Neural cell (in vitro differentiated cells): ENCODE measurements around the gene NTF3. TPM values are rescaled to one million over a fixed set of nuclear protein-coding genes. Genes with fewer than 3 reads are reported as not detected.

Source experiments
- H2AFZ ChIP-seq: fragments of 200-600, 300-800 bp; sonication (generic), shearing (Covaris generic); 2 replicates; pipeline ENCODE4 v1.6.0; 2014; ENCODE audit warnings: low read depth, mild to moderate bottlenecking, antibody characterized with exemption, low read length, moderate library complexity
- H3F3A ChIP-seq: fragments of 200-600 bp; shearing (Covaris generic); 2 replicates; pipeline ENCODE4 v1.6.1; 2016; ENCODE audit warnings: mild to moderate bottlenecking, moderate library complexity, mixed read lengths, antibody characterized with exemption, low read length; ENCODE audit not compliant: insufficient read depth, poor library complexity, severe bottlenecking
- H3K27ac ChIP-seq: fragments of 200-600, 300-800 bp; sonication (generic), shearing (Covaris generic); 2 replicates; pipeline ENCODE4 v1.5.1; 2014; ENCODE audit warnings: mild to moderate bottlenecking, low read length, moderate library complexity
- H3K27me3 ChIP-seq: fragments of 300-800, 200-600 bp; sonication (generic), shearing (Covaris generic); 2 replicates; pipeline ENCODE4 v1.6.0; 2014; ENCODE audit warnings: mild to moderate bottlenecking, low read depth, low read length, moderate library complexity; ENCODE audit not compliant: insufficient read depth
- H3K36me3 ChIP-seq: fragments of 300-800, 200-600 bp; sonication (generic), shearing (Covaris generic); 2 replicates; pipeline ENCODE4 v1.5.1; 2014; ENCODE audit warnings: mild to moderate bottlenecking, antibody characterized with exemption, low read length, moderate library complexity; ENCODE audit not compliant: insufficient read depth
- H3K4me2 ChIP-seq: fragments of 300-800, 200-600 bp; sonication (generic), shearing (Covaris generic); 2 replicates; pipeline ENCODE4 v1.6.0; 2014; ENCODE audit warnings: mild to moderate bottlenecking, low read length
- H3K4me3 ChIP-seq: fragments of 300-800, 200-600 bp; sonication (generic), shearing (Covaris generic); 2 replicates; pipeline ENCODE4 v1.5.1; 2014; ENCODE audit warnings: mild to moderate bottlenecking, low read length, moderate library complexity
- H3K79me2 ChIP-seq: fragments of 200-600 bp; shearing (Covaris generic); replicated peaks from 2 replicates; pipeline ENCODE4 v1.6.0; 2014; ENCODE audit warnings: mild to moderate bottlenecking, low read length, moderate library complexity; ENCODE audit not compliant: insufficient read depth
- H3K9ac ChIP-seq: fragments of 300-800, 200-600 bp; sonication (generic), shearing (Covaris generic); 2 replicates; pipeline ENCODE4 v1.6.1; 2016; ENCODE audit warnings: mild to moderate bottlenecking, low read length, mixed read lengths
- H3K9me2 ChIP-seq: fragments of 200-600 bp; shearing (Covaris generic); 2 replicates; pipeline ENCODE4 v1.6.1; 2016; ENCODE audit warnings: mild to moderate bottlenecking, low read length, mixed read lengths; ENCODE audit not compliant: insufficient read depth
- H3K9me3 ChIP-seq: fragments of 200-600, 300-800 bp; sonication (generic), shearing (Covaris generic); 2 replicates; pipeline ENCODE4 v1.6.1; 2016; ENCODE audit warnings: mild to moderate bottlenecking, mixed run types, low read length, moderate library complexity, mixed read lengths
- H4K20me1 ChIP-seq: fragments of 200-600 bp; shearing (Covaris generic); 2 replicates; pipeline ENCODE4 v1.6.1; 2016; ENCODE audit warnings: mild to moderate bottlenecking, mixed run types; ENCODE audit not compliant: insufficient read depth
- CTCF ChIP-seq: fragments of 450-650 bp; IDR thresholded peaks from 2 replicates; pipeline ENCODE4 v1.5.1; 2014; ENCODE audit warnings: antibody characterized with exemption, mild to moderate bottlenecking, moderate library complexity; ENCODE audit not compliant: poor library complexity, severe bottlenecking
- EP300 ChIP-seq: fragments of 450-650 bp; conservative IDR thresholded peaks from 2 replicates; pipeline ENCODE4 v1.6.1; 2014; ENCODE audit warnings: antibody characterized with exemption, mild to moderate bottlenecking, moderate library complexity; ENCODE audit not compliant: poor library complexity, severe bottlenecking
- EZH2 ChIP-seq: fragments of 200-600, 300-800 bp; shearing (Covaris generic), sonication (generic); IDR thresholded peaks from 2 replicates; pipeline ENCODE4 v1.6.1; 2014; ENCODE audit warnings: antibody characterized with exemption, low read length, borderline replicate concordance, mild to moderate bottlenecking; ENCODE audit not compliant: insufficient read depth, poor library complexity, severe bottlenecking
- MXI1 ChIP-seq: fragments of 450-650 bp; conservative IDR thresholded peaks from 2 replicates; pipeline ENCODE4 v1.6.1; 2014; ENCODE audit warnings: antibody characterized with exemption, mild to moderate bottlenecking; ENCODE audit not compliant: poor library complexity, severe bottlenecking
- POLR2AphosphoS5 ChIP-seq: IDR thresholded peaks from 2 replicates; pipeline ENCODE4 v1.6.1; 2012
- RAD21 ChIP-seq: fragments of 450-650 bp; conservative IDR thresholded peaks from 2 replicates; pipeline ENCODE4 v1.6.1; 2014; ENCODE audit warnings: antibody characterized with exemption, mild to moderate bottlenecking, moderate library complexity
- REST ChIP-seq: IDR thresholded peaks from 2 replicates; pipeline ENCODE4 v1.6.1; 2012; ENCODE audit warnings: borderline replicate concordance
- SMC3 ChIP-seq: fragments of 450-650 bp; conservative IDR thresholded peaks from 2 replicates; pipeline ENCODE4 v1.6.1; 2014; ENCODE audit warnings: antibody characterized with exemption, mild to moderate bottlenecking, moderate library complexity; ENCODE audit not compliant: poor library complexity
- TAF1 ChIP-seq: IDR thresholded peaks from 2 replicates; pipeline ENCODE4 v1.6.1; 2012; ENCODE audit warnings: low read depth
- polyA plus RNA-seq: library from polyadenylated mRNA; depleted of rRNA; stranded (reverse); fragments of >200 nt; gene quantifications from 2 replicates; pipeline ENCODE4 v1.2.3, GENCODE V29; 2014

The NTF3 gene
- polyA plus RNA-seq, 1 donor from 2014 or later: not detected

GRCh38 chr12:5409619-5410018 is 22.3 kb upstream of the NTF3 start:
- Histone ChIP-seq H3K36me3 (no peaks in the 10 kb centered on the region), H3K27me3 (no peaks in the 10 kb centered on the region), H3K4me2 (no peak overlapping the region)

GRCh38 chr12:5416571-5416970 is 15.3 kb upstream of the NTF3 start:
- Histone ChIP-seq H4K20me1 (no peaks in the 10 kb centered on the region), H3K9ac (no peak overlapping the region), H3K9me2 (no peaks in the 10 kb centered on the region), H3K4me2 (no peak overlapping the region), H3K4me3 (no peak overlapping the region), H3K27me3 (no peaks in the 10 kb centered on the region), H3F3A (no peaks in the 10 kb centered on the region), H3K27ac (no peak overlapping the region), H3K79me2 (no peaks in the 10 kb centered on the region), H3K36me3 (no peaks in the 10 kb centered on the region), H2AFZ (no peak overlapping the region), H3K9me3 (no peaks in the 10 kb centered on the region)
- no peak for TF ChIP-seq EP300
- no peak for TF ChIP-seq EZH2
- TF ChIP-seq TAF1: no peak
- TF ChIP-seq CTCF: no peak
- TF ChIP-seq SMC3: no peak
- TF ChIP-seq RAD21: no peak
- TF ChIP-seq POLR2AphosphoS5: no peak
- TF ChIP-seq MXI1: no peak

More at GRCh38 chr12:5409619-5410018, 22.3 kb upstream of the NTF3 start:
- Histone ChIP-seq H3K79me2 (no peaks in the 10 kb centered on the region), H4K20me1 (no peaks in the 10 kb centered on the region), H2AFZ (no peak overlapping the region), H3K27ac (no peak overlapping the region), H3K9me3 (no peaks in the 10 kb centered on the region), H3K9me2 (no peaks in the 10 kb centered on the region), H3K4me3 (no peak overlapping the region), H3K9ac (no peak overlapping the region), H3F3A (no peaks in the 10 kb centered on the region)
- TF ChIP-seq MXI1 (no peak), EP300 (no peak), CTCF (no peak), TAF1 (no peak), POLR2AphosphoS5 (no peak), EZH2 (no peak), REST (no peak), SMC3 (no peak), RAD21 (no peak)
